Choroid plexus epithelial cell (primary cell): Measurements from ENCODE around the gene TNFRSF1B.

Experiments used
- DNase-seq: peaks from one replicate; pipeline ENCODE4 v3.0.0-alpha.2; 2010; ENCODE audit warnings: low read depth
- H3K4me3 ChIP-seq: 2 replicates; pipeline ENCODE4 v1.5.1; 2011; ENCODE audit warnings: low read depth, mild to moderate bottlenecking, control low read depth, low read length, moderate library complexity
- TF ChIP-seq, protein P1 (sequence below): conservative IDR thresholded peaks from 2 replicates; pipeline ENCODE4 v1.5.1; 2011; ENCODE audit warnings: low read depth, mild to moderate bottlenecking, control low read depth, inconsistent platforms, low read length, moderate library complexity

TNFRSF1B gene

DNA sequence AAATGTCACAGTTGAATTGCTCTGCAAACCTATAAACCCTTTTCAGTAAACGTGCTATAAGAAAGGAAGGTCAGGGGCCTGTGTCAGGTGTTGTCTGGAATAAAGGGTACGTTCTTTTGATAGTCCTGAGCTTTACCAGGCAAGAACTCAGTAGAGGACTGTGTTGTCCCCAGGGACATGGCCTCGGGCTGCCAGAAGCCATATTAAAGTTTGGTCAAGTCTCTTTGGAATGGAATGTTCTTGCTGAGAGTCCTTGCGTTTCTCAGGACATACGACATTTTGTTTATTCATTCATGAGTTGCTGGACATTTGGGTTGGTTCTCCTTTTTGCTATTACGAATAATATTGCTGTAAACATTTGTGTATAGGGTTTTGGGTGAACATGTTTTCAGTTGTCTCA, 79.8 kb downstream of the TNFRSF1B start:
- no peak for DNase-seq
- no peak overlapping the region for H3K4me3 ChIP-seq
- TF ChIP-seq, protein P1, sequence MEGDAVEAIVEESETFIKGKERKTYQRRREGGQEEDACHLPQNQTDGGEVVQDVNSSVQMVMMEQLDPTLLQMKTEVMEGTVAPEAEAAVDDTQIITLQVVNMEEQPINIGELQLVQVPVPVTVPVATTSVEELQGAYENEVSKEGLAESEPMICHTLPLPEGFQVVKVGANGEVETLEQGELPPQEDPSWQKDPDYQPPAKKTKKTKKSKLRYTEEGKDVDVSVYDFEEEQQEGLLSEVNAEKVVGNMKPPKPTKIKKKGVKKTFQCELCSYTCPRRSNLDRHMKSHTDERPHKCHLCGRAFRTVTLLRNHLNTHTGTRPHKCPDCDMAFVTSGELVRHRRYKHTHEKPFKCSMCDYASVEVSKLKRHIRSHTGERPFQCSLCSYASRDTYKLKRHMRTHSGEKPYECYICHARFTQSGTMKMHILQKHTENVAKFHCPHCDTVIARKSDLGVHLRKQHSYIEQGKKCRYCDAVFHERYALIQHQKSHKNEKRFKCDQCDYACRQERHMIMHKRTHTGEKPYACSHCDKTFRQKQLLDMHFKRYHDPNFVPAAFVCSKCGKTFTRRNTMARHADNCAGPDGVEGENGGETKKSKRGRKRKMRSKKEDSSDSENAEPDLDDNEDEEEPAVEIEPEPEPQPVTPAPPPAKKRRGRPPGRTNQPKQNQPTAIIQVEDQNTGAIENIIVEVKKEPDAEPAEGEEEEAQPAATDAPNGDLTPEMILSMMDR, result no peak

DNA sequence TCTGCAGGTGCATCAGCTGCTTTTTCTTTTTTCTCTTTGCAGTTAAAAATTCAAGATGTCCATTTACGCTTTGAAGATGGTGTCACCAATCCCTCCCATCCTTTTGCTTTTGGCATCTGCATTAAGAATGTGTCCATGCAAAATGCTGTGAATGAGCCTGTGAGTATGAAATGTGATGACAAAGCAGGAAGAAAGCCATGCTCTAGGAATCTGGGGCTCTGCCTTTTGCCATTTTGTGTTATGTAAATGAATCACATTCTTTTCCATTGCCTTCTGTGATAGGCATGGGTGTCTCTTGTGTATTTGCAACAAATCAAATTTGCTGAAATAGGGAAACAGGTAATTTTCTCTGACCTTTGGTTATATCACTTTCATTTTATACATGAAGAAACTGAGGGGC, 82.4 kb downstream of the TNFRSF1B start:
- no peak overlapping the region for H3K4me3 ChIP-seq
- TF ChIP-seq, protein P1, result no peak
- peak; percentile 14 for DNase-seq

DNA sequence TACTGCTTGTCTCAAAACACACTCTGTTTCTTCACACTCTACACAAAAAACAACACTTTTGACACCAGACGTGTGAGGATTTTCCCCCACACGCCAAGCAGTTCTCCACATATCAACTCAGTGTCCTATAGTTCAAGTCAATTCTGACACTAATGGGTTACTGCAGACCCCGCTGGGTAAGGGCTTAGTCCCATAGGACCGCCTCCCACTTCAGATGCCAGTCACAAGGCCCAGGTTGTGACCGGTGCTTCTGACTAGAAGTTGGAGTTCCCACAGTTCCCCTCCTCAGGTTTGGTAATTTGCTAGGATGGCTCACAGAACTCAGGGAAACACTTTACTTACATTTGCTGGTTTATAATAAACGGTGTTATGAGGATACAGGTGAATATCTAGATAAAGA, 83.0 kb downstream of the TNFRSF1B start:
- no peak overlapping the region for H3K4me3 ChIP-seq
- TF ChIP-seq, protein P1, result no peak
- DNase-seq, result no peak

DNA sequence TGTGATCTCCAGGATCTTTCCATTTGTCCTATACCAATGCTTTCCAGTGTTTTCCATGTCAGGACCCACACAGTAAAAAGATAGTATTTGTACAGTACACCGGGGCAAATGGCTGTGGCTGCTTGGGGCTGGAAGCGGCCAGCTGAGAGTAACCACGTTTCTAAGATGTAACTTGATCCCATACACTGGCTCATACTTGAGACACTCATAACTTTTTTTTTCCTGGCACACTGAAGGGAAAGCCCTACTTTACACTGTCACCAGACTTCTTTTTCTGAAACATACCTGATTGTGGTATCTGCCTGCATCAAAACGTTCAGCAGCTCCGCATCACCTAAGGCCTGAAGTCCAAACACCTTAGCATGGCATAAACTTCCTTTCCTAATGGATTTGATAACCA, 84.7 kb downstream of the TNFRSF1B start:
- H3K4me3 ChIP-seq, result no peak overlapping the region
- peak; percentile 81 for DNase-seq
- TF ChIP-seq, protein P1, result no peak

DNA sequence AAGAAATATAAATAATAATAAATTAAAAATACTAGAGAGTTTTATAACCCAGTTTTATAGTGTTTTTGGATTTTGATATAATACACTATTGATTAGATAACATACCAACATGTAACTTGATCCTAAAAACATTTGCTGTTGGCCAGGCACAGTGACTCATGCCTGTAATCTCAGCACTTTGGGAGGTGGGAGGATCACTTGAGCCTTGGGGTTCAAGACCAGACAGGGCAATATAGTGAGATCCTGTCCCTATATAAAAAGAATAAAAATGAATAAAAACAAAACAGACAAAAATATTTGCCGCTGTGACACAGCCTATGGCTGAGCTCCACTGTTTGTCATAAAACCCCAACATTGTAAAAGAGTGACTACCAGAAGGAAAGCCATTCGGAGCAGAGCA, 89.1 kb downstream of the TNFRSF1B start:
- TF ChIP-seq, protein P1, result no peak
- DNase-seq, result peak; percentile 12
- H3K4me3 ChIP-seq, result no peak overlapping the region

DNA sequence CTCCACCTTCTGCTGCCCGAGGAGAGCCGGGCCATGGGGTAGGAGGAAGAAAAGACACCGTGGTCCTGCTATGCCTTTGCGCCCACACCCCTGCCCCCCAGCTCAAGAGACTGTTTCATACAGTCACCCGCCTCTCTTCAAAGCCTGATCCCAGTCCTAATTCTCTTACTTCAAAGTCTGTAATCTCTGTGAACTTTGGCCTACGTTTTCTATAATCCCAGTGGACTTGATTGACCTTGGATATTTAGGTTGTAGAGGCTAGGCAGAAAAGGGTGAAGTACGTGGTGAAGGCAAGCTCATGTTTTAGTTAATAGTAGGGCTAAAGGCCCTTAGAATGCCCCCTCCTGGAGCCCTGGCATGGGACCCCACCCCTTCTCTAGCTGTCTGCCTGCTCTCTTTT, 91.5 kb downstream of the TNFRSF1B start:
- TF ChIP-seq, protein P1, result no peak
- DNase-seq, result no peak
- no peak overlapping the region for H3K4me3 ChIP-seq
